SU-DHL-6 (cell line): ENCODE results near the gene TMEM11.

ENCODE experiments used
- EZH2phosphoT487 ChIP-seq: fragments of 200-600 bp; sonication (generic), shearing (Covaris generic); conservative IDR thresholded peaks from 2 replicates; pipeline ENCODE4 v1.6.1; 2018; ENCODE audit warnings: mild to moderate bottlenecking, antibody characterized with exemption, low read length, moderate library complexity, mixed read lengths
- TF ChIP-seq, protein P1 (sequence below): fragments of 200-600 bp; sonication (generic); IDR thresholded peaks from one replicate; pipeline ENCODE4 v1.5.1; 2017; ENCODE audit warnings: antibody characterized with exemption, mild to moderate bottlenecking, low read length, moderate library complexity; ENCODE audit not compliant: insufficient read depth, poor library complexity, severe bottlenecking

DNA sequence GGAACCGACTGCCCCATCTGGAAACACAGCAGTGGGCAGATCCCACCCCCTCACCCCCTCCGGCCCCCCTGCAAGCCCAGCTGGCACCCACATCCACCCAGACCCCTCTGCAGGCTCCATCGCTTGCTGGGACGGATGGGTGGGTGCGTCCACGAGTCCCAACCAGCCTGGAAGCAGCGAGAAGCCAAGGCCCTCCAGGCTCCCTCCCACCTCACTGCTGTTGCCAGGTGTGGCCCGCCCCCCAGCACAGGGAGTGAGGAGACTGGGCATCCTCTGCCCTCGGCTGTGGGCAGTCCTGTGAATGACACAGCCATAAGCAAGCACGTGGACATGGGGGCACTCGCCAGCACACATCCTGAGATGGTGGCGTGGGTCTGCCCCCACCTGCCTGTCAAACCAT is 11.4 kb downstream of the TMEM11 start:
- TF ChIP-seq, protein P1, sequence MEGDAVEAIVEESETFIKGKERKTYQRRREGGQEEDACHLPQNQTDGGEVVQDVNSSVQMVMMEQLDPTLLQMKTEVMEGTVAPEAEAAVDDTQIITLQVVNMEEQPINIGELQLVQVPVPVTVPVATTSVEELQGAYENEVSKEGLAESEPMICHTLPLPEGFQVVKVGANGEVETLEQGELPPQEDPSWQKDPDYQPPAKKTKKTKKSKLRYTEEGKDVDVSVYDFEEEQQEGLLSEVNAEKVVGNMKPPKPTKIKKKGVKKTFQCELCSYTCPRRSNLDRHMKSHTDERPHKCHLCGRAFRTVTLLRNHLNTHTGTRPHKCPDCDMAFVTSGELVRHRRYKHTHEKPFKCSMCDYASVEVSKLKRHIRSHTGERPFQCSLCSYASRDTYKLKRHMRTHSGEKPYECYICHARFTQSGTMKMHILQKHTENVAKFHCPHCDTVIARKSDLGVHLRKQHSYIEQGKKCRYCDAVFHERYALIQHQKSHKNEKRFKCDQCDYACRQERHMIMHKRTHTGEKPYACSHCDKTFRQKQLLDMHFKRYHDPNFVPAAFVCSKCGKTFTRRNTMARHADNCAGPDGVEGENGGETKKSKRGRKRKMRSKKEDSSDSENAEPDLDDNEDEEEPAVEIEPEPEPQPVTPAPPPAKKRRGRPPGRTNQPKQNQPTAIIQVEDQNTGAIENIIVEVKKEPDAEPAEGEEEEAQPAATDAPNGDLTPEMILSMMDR = no peak
- TF ChIP-seq EZH2phosphoT487 = no peak
